HFFc6 (cell line): ENCODE measurements around the gene GASK1A. TPM values are rescaled to one million over a fixed set of nuclear protein-coding genes. Genes with fewer than 3 reads are reported as not detected.

ENCODE experiments used
- DNase-seq: peaks from one replicate; pipeline ENCODE4 v3.0.0-alpha.2; 2018
- H3K27ac Mint-ChIP-seq: 2 replicates; pipeline ENCODE4 v1.8.0; 2020; ENCODE audit warnings: mild to moderate bottlenecking, mixed read lengths
- H3K27me3 Mint-ChIP-seq: 2 replicates; pipeline ENCODE4 v1.8.0; 2021; ENCODE audit warnings: mild to moderate bottlenecking, moderate library complexity, mixed read lengths; ENCODE audit not compliant: insufficient read depth
- H3K36me3 Mint-ChIP-seq: 2 replicates; pipeline ENCODE4 v1.8.0; 2021; ENCODE audit warnings: low read depth, mixed read lengths
- H3K4me1 Mint-ChIP-seq: 2 replicates; pipeline ENCODE4 v1.8.0; 2020; ENCODE audit warnings: low read depth, mixed read lengths
- H3K4me3 Mint-ChIP-seq: 2 replicates; pipeline ENCODE4 v1.8.0; 2020; ENCODE audit warnings: mild to moderate bottlenecking, moderate library complexity, mixed read lengths
- H3K9me3 Mint-ChIP-seq: 2 replicates; pipeline ENCODE4 v1.8.0; 2020; ENCODE audit warnings: mild to moderate bottlenecking, mixed read lengths
- CTCF ChIP-seq: fragments of 200-600 bp; sonication (generic); IDR thresholded peaks from 2 replicates; pipeline ENCODE4 v1.5.0; 2021; ENCODE audit warnings: antibody characterized with exemption, mild to moderate bottlenecking
- total RNA-seq, 6 experiments: library from RNA; stranded (reverse); fragmentation: NEBNext Ultra II Directional; extraction: Animal tissue kit (Norgen Biotek cat#: 25700); gene quantifications; 2 replicates in 1 of 6; 3 replicates in 5 of 6; pipeline ENCODE4 v1.2.3, GENCODE V29; 2021

The GASK1A gene
- total RNA-seq, 6 experiments from 2014 or later, result not detected

- Mint-ChIP-seq H3K4me3 (no peak overlapping the region), H3K36me3 (no peaks in the 10 kb centered on the region), H3K4me1 (no peaks in the 10 kb centered on the region), H3K27me3 (peaks cover 23% of the 10 kb centered on the region), H3K27ac (no peak overlapping the region), H3K9me3 (no peaks in the 10 kb centered on the region)
- DNase-seq, result no peak
- TF ChIP-seq CTCF, result no peak
Measured at GRCh38 chr3:43035801-43036365, 56.8 kb downstream of the GASK1A start.

GRCh38 chr3:43036621-43037423 lies 57.7 kb downstream of the GASK1A start:
- H3K27ac Mint-ChIP-seq, result no peak overlapping the region
- no peaks in the 10 kb centered on the region for H3K36me3 Mint-ChIP-seq
- H3K4me1 Mint-ChIP-seq, result no peaks in the 10 kb centered on the region
- no peaks in the 10 kb centered on the region for H3K9me3 Mint-ChIP-seq
- TF ChIP-seq CTCF, result no peak
- no peak for DNase-seq
- H3K27me3 Mint-ChIP-seq, result peaks cover 23% of the 10 kb centered on the region
- H3K4me3 Mint-ChIP-seq, result no peak overlapping the region

GRCh38 chr3:43038010-43038409 lies 58.9 kb downstream of the GASK1A start:
- Mint-ChIP-seq H3K27ac (no peak overlapping the region), H3K4me1 (no peaks in the 10 kb centered on the region), H3K4me3 (no peak overlapping the region), H3K27me3 (peaks cover 29% of the 10 kb centered on the region), H3K36me3 (no peaks in the 10 kb centered on the region), H3K9me3 (no peaks in the 10 kb centered on the region)
- no peak for DNase-seq
- no peak for TF ChIP-seq CTCF

- Mint-ChIP-seq H3K36me3 (no peaks in the 10 kb centered on the region; the same call in 1 of the 2 replicates), H3K4me3 (no peak overlapping the region), H3K9me3 (peaks cover 6% of the 10 kb centered on the region; the same call in 1 of the 2 replicates), H3K4me1 (no peaks in the 10 kb centered on the region), H3K27ac (no peak overlapping the region), H3K27me3 (peaks cover 13% of the 10 kb centered on the region)
- no peak for DNase-seq
- no peak for TF ChIP-seq CTCF
Measured at GRCh38 chr3:43041517-43041916, 62.4 kb downstream of the GASK1A start.

- Mint-ChIP-seq H3K27me3 (peaks cover 8% of the 10 kb centered on the region), H3K27ac (no peak overlapping the region), H3K36me3 (no peaks in the 10 kb centered on the region; the same call in 1 of the 2 replicates), H3K4me3 (no peak overlapping the region), H3K9me3 (peaks cover 6% of the 10 kb centered on the region; the same call in 1 of the 2 replicates), H3K4me1 (no peaks in the 10 kb centered on the region)
- DNase-seq, result no peak
- no peak for TF ChIP-seq CTCF
Measured at GRCh38 chr3:43043071-43043766, 64.1 kb downstream of the GASK1A start.
